Adipose tissue (tissue), 3 donors: ENCODE measurements around the gene RMND1. TPM values are rescaled to one million over a fixed set of nuclear protein-coding genes. Genes with fewer than 3 reads are reported as not detected.
"Not testable (repeated sequence)": the region's sequence is repeated elsewhere in the genome, so short reads cannot be mapped to it uniquely, and the experiment has no call there.

ENCODE experiments used
- H3K27ac ChIP-seq: one replicate; pipeline ENCODE4 v1.5.1; 2013; ENCODE audit warnings: low read depth, low read length
- WGBS, 3 donors: extraction: QIAGEN DNeasy Blood & Tissue Kit; methylation state at CpG; one replicate each; pipeline ENCODE4 v1.1.7; 2013; 5-methylcytosine and 5-hydroxymethylcytosine counted together
- polyA plus RNA-seq, 3 donors: library from polyadenylated mRNA; stranded (reverse); fragments of 200-250 nt; gene quantifications; one replicate each; pipeline ENCODE4 v1.2.3, GENCODE V29; 2013
- donor health status: healthy with polysubstance abuse.
- donor health status: Bipolar disorder and iron deficiency.
- donor health status: healthy.

The RMND1 gene
- polyA plus RNA-seq, 3 donors: 12.9 to 22.5 (median 17.9) TPM

GRCh38 chr6:151391471-151392413 is 60.2 kb downstream of the RMND1 start, which contains the start of gene ZBTB2:
Gene ZBTB2, minus strand, starts transcription at chr6:151391559. Its CDS starts 17,922 bp downstream, at chr6:151373637.
- 1% methylated on average over 39 to 52 of the region's 57 CpGs for WGBS, 3 donors
- peak within 1 kb of the TSS; percentile 95 for H3K27ac ChIP-seq

- H3K27ac ChIP-seq: peak overlapping the region; percentile 95
- 0% methylated on average over 35 to 76 of the region's 78 CpGs for WGBS, 3 donors
These were observed 61.0 kb downstream of the RMND1 start for GRCh38 chr6:151390851-151391470.

DNA sequence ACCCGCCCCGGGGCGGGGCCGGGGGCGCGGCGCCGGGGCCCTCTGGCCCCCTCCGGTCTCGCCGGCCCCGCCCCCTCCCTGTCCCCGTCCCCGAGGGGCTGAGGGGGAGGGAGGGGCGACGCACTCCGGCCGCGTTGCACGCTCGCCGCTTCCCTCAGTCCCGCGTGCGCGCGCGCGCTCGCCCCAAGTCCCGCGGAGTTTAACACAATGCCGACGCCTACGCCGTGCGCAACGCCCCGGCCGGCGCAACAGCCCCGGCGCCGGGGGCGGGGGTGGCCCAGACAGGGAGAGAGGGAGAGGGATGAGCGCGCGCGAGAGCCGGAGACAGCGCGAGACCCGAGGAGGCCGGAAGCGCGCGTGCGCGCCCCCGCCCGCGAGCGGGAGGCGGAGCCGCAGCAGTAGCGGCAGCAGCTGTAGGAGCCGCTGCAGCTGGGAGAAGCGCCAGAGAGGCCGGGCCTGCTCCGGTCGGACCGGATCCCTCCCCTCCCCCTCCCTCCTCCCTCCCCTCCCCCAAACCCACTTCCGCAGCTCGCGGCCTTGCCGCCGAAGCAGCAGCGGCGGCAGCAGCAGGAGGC is 61.6 kb downstream of the RMND1 start:
- H3K27ac ChIP-seq: peak overlapping the region; percentile 95
- 0 to 1% (median 0%) methylated on average over 29 to 78 of the region's 79 CpGs for WGBS, 3 donors

GRCh38 chr6:151389618-151390275 is 62.2 kb downstream of the RMND1 start:
- WGBS, 3 donors: 0 to 1% (median 0%) methylated on average over 45 to 54 of the region's 54 CpGs

GRCh38 chr6:151388997-151389617 is 62.8 kb downstream of the RMND1 start:
- 24 to 33% (median 26%) methylated on average over 12 of the region's 12 CpGs for WGBS, 3 donors
- no peak overlapping the region for H3K27ac ChIP-seq

More at GRCh38 chr6:151389618-151390275, 62.2 kb downstream of the RMND1 start:
- peak overlapping the region; percentile 92 for H3K27ac ChIP-seq

GRCh38 chr6:151388236-151388635 is 63.7 kb downstream of the RMND1 start:
- WGBS, 3 donors: 64 to 85% (median 81%) methylated on average over 2 of the region's 2 CpGs
- H3K27ac ChIP-seq: no peak overlapping the region

GRCh38 chr6:151387175-151387970 is 64.6 kb downstream of the RMND1 start:
- WGBS, 3 donors: 92 to 97% (median 93%) methylated on average over 11 of the region's 11 CpGs
- no peak overlapping the region for H3K27ac ChIP-seq

GRCh38 chr6:151385177-151385576 is 66.7 kb downstream of the RMND1 start:
- 43 to 74% (median 55%) methylated on average over 1 of the region's 1 CpG for WGBS, 3 donors
- no peak overlapping the region for H3K27ac ChIP-seq

DNA sequence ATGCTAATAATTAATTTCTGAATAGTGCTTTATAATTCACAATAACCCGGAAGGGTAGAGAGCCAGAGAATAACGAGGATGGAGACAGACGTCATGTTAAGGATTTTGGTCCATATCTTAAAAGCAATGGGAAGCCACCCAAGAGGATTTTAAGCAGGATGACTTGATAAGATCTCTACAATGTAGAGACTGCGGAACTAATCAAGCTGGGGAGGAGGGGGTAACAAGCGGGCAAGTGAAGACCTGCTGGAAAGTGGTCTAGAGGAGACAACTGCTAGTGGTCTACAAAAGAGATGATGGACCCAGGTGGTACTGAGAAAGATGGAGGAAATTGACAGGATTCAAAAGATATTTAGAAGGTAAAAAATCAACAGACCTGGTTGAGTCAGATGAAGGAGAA is 67.8 kb downstream of the RMND1 start:
- 90 to 95% (median 93%) methylated on average over 5 of the region's 5 CpGs for WGBS, 3 donors
- no peak overlapping the region for H3K27ac ChIP-seq

DNA sequence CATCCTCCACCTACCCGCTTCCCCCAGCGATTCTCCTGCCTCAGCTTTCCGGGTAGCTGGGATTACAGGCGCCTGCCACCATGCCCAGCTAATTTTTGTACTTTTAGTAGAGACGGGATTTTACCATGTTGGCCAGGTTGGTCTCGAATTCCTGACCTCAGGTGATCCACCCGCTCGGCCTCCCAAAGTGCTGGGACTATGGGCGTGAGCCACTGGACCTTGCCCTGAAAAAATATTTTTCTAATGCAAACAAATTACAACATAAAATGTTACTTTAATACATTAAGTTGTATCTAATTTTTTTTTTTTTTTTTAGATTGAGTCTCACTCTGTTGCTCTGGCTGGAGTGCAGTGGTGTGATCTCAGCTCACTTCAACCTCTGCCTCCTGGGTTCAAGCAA is 69.3 kb downstream of the RMND1 start:
- 96 to 98% (median 98%) methylated on average over 9 of the region's 9 CpGs for WGBS, 3 donors
- not testable (repeated sequence) for H3K27ac ChIP-seq

DNA sequence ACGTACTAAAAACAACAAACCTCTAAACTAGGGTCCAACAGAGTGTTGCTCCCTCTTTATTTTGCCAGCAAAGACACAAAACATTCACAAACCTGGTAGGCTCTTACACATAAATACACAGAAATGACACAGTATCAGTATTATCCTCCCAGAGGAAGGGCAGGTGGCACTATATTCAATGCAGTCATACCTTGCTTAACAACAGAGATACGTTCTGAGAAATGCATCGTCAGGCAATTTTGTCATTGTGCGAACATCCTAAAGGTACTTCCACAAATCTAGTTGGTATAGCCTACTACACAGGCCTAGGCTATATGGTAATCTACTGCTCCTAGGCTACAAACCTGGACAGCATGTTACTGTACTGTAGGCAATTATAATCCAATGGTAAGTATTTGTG is 70.2 kb downstream of the RMND1 start:
- no peak overlapping the region for H3K27ac ChIP-seq
- whole genome bisulfite sequencing, 3 donors: 79 to 85% (median 82%) methylated on average over 4 of the region's 4 CpGs

- no peak overlapping the region for H3K27ac ChIP-seq
- 92 to 100% (median 95%) methylated on average over 1 of the region's 1 CpG for WGBS, 3 donors
These were observed 71.1 kb downstream of the RMND1 start for GRCh38 chr6:151380848-151381205.

DNA sequence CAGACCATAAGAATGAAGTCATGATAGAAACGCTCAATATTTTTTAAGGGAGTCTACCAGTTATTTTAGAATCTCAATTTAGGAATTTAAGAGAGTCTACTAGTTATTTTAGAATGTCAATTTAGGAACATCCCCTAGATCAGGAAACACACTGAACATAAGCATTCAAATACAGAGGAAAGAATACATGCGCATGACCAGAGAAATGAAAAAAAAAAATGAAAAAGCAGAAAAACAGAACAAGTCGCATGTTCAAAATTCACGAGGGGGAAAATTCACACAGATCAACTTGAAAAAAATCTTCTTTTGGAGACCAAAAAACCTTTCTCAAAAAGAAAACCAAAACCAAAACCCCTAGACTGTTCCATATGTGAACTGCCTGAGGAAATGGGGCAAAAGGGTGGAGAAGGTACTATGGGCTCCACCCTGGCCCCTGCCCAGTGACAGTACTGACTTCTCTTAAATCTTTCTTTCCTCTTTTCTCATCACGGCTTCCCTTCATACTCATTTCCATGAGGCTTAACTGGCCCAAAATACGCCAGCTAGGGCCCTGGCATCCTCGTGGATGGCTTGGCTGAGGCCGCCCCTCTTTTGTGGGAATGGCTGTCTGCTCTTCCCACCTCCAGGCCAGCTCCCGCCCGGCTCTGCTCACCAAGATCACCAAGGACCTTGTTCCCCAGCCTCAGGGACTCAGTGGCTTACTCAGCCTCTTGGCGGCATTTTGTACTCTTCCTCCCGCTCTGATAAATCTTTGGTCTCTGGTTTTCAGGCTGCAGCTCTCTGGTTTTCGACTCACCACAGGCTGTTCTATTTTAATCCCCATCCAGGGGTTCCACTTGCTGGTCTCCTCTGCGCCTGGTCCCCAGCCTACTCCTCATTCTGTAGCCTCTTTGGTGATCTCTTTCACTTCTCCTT is 71.7 kb downstream of the RMND1 start:
- 68 to 89% (median 75%) methylated on average over 14 of the region's 14 CpGs for WGBS, 3 donors
- H3K27ac ChIP-seq: no peak overlapping the region

DNA sequence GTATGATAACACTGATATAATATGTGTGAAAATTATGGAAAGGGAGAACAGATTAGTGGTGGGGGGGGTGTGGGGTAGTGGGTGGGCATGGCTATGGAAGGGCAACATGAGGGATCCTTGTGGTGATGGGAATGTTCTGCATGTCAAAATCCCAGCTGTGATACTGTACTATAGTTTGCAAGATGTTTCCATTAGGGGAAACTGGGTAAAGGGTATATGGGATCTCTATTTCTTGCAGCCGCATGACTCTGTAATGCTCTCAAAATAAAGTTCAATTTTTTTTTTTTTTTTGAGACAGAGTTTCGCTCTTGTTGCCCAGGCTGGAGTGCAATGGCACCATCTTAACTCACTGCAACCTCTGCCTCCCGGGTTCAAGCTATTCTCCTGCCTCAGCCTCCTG is 74.8 kb downstream of the RMND1 start:
- H3K27ac ChIP-seq: no peak overlapping the region
- 83 to 96% (median 84%) methylated on average over 3 of the region's 3 CpGs for WGBS, 3 donors

GRCh38 chr6:151376440-151376839 is 75.5 kb downstream of the RMND1 start:
- H3K27ac ChIP-seq: no peak overlapping the region
- 62 to 92% (median 70%) methylated on average over 1 of the region's 1 CpG for WGBS, 3 donors

GRCh38 chr6:151375833-151376232 is 76.1 kb downstream of the RMND1 start:
- WGBS, 3 donors: 91 to 98% (median 96%) methylated on average over 2 of the region's 2 CpGs
- no peak overlapping the region for H3K27ac ChIP-seq
